Measurements from ENCODE around the gene CLN6. TPM values are rescaled to one million over a fixed set of nuclear protein-coding genes. Genes with fewer than 3 reads are reported as not detected.

The CLN6 gene
- total RNA-seq, 1 donor from 2014 or later: 43.0 TPM

DNA sequence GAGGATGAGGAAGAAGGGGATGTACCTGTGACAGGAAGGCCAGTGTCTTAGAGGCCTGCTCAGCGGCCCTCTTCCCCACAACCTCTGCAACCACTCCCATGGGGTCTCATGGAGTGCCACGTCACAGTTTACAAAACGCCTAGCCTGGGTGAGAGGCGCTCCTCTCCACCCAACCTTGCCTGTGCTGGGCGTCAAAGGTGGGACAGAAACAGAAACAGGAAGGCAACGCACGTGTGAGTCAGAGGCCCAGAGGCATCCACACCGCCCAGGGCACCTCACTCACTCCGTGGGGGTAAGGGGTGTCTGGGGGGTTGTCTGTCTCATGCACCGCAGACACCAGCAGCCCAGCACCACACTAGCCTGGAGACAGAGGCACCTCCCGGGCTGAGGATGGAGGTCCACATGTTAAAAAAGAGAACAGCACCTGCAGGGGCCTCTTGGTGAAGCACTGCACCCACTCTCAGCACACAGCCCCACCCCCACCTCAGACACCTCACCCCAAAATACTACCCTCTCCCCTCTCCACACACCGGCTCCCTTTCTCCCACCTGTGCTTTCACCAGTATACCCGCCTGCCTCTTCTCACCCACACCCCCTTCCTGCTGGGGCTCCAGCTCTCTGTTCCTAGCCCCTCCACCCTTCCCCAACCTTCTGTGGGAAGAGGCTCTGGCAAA is 19.7 kb downstream of the CLN6 start:
- H3K4me3 Mint-ChIP-seq: no peak overlapping the region
- TF ChIP-seq, protein P1, sequence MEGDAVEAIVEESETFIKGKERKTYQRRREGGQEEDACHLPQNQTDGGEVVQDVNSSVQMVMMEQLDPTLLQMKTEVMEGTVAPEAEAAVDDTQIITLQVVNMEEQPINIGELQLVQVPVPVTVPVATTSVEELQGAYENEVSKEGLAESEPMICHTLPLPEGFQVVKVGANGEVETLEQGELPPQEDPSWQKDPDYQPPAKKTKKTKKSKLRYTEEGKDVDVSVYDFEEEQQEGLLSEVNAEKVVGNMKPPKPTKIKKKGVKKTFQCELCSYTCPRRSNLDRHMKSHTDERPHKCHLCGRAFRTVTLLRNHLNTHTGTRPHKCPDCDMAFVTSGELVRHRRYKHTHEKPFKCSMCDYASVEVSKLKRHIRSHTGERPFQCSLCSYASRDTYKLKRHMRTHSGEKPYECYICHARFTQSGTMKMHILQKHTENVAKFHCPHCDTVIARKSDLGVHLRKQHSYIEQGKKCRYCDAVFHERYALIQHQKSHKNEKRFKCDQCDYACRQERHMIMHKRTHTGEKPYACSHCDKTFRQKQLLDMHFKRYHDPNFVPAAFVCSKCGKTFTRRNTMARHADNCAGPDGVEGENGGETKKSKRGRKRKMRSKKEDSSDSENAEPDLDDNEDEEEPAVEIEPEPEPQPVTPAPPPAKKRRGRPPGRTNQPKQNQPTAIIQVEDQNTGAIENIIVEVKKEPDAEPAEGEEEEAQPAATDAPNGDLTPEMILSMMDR (conservative IDR thresholded peaks at IDR 0.05): no peak
- DNase-seq (ENCODE audit: extremely low spot score, unreplicated experiment): no peak

DNA sequence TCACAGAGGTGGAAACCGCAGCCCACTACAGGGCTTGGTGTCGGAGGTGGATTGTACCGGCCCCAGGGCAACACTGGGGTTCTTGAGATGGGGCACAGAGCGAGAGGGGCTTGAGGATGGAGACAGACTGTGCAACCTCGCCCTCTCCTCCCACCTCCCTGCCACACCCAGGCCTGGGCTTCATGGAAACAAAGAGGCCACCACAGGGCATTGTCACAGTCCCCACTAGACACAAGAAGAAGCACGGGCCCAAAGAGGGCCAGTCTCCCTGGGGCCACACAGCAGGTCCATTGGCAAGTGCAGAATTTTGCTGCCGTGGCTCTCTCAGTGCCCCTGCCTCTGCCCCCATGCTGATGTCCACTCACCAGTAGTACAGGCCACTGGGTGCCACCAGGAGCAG is 20.3 kb downstream of the CLN6 start:
- TF ChIP-seq, protein P1 (conservative IDR thresholded peaks at IDR 0.05): no peak
- no peaks in the 10 kb centered on the region for H3K27me3 Mint-ChIP-seq
- no peaks in the 10 kb centered on the region for H3K9me3 Mint-ChIP-seq
- H3K4me3 Mint-ChIP-seq: no peak overlapping the region
- H3K27ac Mint-ChIP-seq: no peak overlapping the region
- peaks cover 4% of the 10 kb centered on the region for H3K36me3 Mint-ChIP-seq
- peaks cover 18% of the 10 kb centered on the region for H3K4me1 Mint-ChIP-seq (ENCODE audit: unreplicated experiment)
- no peak for DNase-seq (ENCODE audit: extremely low spot score, unreplicated experiment)

More for the DNA sequence above, 19.7 kb downstream of the CLN6 start:
- Mint-ChIP-seq H3K36me3 (peaks cover 4% of the 10 kb centered on the region), H3K27me3 (no peaks in the 10 kb centered on the region), H3K9me3 (no peaks in the 10 kb centered on the region), H3K4me1 (ENCODE audit: unreplicated experiment) (peaks cover 15% of the 10 kb centered on the region), H3K27ac (no peak overlapping the region)

DNA sequence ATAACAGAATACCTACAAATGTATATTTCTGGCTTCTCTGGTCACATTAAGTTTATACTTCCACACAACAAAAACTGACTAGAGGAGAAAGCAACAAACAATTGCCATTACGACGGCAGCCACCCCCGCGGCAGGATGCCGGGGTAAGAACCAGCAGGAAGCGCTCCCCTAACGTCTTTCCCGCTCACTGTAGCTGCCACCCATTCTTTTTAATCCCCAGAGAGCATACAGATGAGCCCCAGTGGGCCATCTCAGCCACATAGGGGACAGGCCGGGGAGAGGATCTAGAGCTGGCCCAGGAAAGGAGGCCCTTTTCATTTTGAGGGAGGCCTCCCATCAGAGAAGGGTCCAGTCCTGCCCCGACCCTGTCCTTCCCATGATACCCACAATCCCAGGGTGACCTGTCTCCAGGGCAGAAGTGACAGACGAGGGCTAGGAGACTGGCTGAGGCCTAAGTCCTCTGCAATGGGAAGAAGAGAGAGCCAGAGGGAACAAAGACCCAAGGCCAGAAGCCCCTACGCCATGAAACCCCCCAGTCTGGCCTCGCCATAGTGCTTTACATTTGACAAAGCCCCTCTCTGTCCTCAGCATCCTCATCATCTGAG is 20.8 kb downstream of the CLN6 start:
- no peaks in the 10 kb centered on the region for H3K9me3 Mint-ChIP-seq
- TF ChIP-seq, protein P1 (conservative IDR thresholded peaks at IDR 0.05): no peak
- no peak overlapping the region for H3K4me3 Mint-ChIP-seq
- peaks cover 18% of the 10 kb centered on the region for H3K4me1 Mint-ChIP-seq (ENCODE audit: unreplicated experiment)
- DNase-seq (ENCODE audit: extremely low spot score, unreplicated experiment): no peak
- H3K27ac Mint-ChIP-seq: no peak overlapping the region
- H3K36me3 Mint-ChIP-seq: peaks cover 1% of the 10 kb centered on the region
- no peaks in the 10 kb centered on the region for H3K27me3 Mint-ChIP-seq

DNA sequence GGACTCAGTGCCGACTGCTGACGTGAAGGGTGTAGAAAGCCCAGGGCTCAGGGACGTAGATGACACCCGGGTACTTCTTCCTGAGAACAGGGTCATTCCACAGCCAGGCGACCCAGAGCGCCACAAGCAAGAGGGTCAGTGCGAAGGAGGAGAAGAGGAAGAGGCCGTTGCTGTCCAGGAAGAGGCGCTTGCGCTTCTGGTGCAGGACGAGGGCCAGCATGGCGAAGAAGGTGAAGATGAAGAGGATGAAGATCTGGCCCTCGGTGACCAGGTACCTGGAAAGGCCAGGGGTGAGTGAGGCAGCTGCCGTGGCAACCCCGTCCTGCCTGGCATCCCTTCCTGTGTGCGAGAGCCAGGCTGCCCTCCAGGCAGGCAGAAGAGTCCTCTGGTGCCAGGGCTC is 21.4 kb downstream of the CLN6 start:
- H3K36me3 Mint-ChIP-seq: no peaks in the 10 kb centered on the region
- peak; percentile 60 for DNase-seq (ENCODE audit: extremely low spot score, unreplicated experiment)
- TF ChIP-seq, protein P1 (conservative IDR thresholded peaks at IDR 0.05): no peak
- no peaks in the 10 kb centered on the region for H3K9me3 Mint-ChIP-seq
- H3K27ac Mint-ChIP-seq: no peak overlapping the region
- no peaks in the 10 kb centered on the region for H3K27me3 Mint-ChIP-seq
- no peak overlapping the region for H3K4me3 Mint-ChIP-seq
- H3K4me1 Mint-ChIP-seq (ENCODE audit: unreplicated experiment): peaks cover 18% of the 10 kb centered on the region

DNA sequence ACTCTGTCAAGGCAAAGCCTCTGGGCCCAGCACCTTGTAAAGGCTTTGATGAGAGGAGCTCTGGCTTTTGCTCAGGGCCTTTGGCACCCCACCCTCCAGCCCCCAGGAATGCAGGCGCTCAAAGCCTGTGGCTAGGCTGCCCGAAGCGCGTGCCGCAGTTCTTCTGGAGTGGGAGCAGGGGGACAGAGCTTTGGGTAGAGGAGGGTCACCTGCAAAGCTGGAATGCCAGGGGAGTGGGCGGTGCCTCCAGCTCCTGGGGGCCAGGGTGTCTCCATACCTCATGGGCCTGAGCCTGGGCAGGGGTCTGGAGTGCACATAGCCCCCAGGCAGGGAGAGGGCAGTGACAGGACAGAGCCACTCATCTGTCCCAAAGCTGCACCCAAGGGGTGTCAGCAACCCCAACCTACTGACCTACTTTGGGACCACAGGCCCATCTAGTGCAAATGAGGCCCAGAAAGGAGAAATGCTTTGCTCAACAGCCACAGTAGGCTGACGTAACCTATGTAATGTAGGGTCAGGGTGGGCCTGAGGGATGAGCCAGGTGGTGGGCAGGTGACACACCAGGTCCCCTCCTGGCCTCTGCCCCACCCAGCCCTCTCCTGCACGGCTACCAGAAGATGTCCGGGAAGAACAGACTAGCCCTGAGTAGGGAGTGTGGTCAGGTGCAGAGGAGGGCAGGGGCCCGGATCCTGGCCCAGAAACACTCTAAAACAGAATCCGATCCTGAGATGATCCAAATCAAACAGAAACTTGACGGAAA is 22.2 kb downstream of the CLN6 start:
- H3K9me3 Mint-ChIP-seq: no peaks in the 10 kb centered on the region
- H3K27ac Mint-ChIP-seq: no peak overlapping the region
- H3K4me3 Mint-ChIP-seq: no peak overlapping the region
- DNase-seq (ENCODE audit: extremely low spot score, unreplicated experiment): peak; percentile 48
- H3K27me3 Mint-ChIP-seq: no peaks in the 10 kb centered on the region
- TF ChIP-seq, protein P1 (conservative IDR thresholded peaks at IDR 0.05): no peak
- H3K4me1 Mint-ChIP-seq (ENCODE audit: unreplicated experiment): peaks cover 18% of the 10 kb centered on the region
- no peaks in the 10 kb centered on the region for H3K36me3 Mint-ChIP-seq
